Activated naive CD4-positive, alpha-beta T cell treated with anti-CD3 and anti-CD28 coated beads, Interleukin-2, amount 50 U/mL, for 24 hours (primary cell): Measurements from ENCODE around the gene FGR.
A peak's percentile ranks its signal among the peaks of the same experiment; 100 is the strongest.

ENCODE experiments used
- H3K27ac Mint-ChIP-seq: one replicate; pipeline ENCODE4 v1.8.0; 2021; ENCODE audit warnings: mild to moderate bottlenecking, mixed read lengths
- H3K27me3 Mint-ChIP-seq: one replicate; pipeline ENCODE4 v1.8.0; 2021; ENCODE audit warnings: mixed read lengths
- H3K36me3 Mint-ChIP-seq: one replicate; pipeline ENCODE4 v1.8.0; 2021; ENCODE audit warnings: mixed read lengths
- H3K4me1 Mint-ChIP-seq: one replicate; pipeline ENCODE4 v1.8.0; 2021; ENCODE audit warnings: mixed read lengths
- H3K4me3 Mint-ChIP-seq: one replicate; pipeline ENCODE4 v1.8.0; 2021; ENCODE audit warnings: mild to moderate bottlenecking, mixed read lengths
- H3K9me3 Mint-ChIP-seq: one replicate; pipeline ENCODE4 v1.8.0; 2021; ENCODE audit warnings: mixed read lengths

FGR gene

DNA sequence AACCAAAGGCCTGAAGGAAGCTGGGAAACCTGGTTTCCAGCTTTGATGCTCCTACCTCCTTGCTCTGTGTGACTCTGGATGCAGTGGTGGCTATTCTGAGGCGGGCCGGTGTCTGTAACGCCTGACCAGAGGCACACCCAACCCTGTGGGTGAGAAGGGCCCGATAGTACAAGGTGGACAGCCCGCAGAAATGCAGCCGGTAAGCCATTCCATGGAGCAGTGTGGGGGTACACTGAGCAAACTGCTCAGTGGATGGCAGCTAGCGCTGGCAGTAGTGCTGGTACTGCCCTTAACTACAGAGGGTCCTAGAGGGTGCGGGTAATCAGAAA, 67.0 kb downstream of the FGR start:
- Mint-ChIP-seq H3K36me3 (no peaks in the 10 kb centered on the region), H3K9me3 (no peaks in the 10 kb centered on the region), H3K27me3 (no peaks in the 10 kb centered on the region), H3K4me3 (peak overlapping the region; percentile 82), H3K4me1 (peaks cover 41% of the 10 kb centered on the region), H3K27ac (peak overlapping the region; percentile 55)

DNA sequence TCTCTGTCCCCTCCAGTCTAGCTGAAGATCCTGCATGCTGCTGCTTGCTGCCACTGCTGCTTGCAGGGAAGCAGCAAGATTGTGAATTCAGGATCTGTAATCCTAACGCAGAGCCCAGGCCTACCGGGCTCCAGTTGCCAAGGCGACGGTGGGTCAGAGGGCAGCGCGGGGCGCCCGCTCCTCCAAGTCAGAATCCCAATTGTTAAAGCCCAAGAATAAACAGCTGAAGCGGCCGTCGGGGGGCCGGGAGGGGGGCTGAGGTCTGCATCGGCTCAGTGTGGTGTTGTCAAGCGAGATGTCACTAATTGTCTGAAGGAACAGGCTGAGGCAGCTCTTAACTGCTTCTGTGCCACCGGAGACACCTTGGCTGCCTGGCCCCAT, 67.8 kb downstream of the FGR start:
- Mint-ChIP-seq H3K4me1 (peaks cover 39% of the 10 kb centered on the region), H3K9me3 (no peaks in the 10 kb centered on the region), H3K27me3 (no peaks in the 10 kb centered on the region), H3K36me3 (no peaks in the 10 kb centered on the region), H3K4me3 (no peak overlapping the region), H3K27ac (no peak overlapping the region)

DNA sequence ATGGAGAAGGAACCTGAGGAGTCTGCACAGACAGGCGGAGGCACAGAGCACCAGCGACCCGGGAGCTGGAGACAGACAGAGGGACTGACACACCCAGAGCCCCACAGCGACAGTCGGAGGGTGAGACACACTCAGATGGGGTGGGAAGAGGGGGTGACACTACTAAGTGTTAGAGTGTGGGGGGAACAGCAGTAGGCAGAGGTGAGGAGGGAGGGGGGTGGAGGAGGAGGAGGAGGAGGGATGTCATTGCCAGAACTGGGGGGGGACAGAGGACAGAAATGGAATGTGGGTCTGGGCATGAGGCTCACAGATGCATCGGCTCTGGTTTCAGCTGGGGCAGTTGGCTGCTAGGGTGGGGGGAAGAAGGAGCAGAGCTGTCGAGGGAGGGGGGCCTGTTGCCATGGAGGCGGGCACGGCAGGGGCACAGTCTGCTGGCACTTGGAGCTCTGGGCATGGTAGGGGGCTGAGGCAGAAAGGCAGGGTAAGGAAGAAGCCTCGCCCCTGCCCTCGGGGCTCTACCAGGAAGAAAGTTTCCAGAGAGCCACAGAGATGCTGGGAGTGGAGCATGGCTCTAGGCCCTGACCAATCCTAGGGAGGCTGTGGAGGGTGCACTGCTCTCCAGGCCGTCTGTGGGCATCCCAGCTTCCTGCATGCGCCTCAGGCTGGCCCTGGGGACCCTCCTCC, 68.4 kb downstream of the FGR start:
- H3K4me1 Mint-ChIP-seq, result peaks cover 38% of the 10 kb centered on the region
- no peaks in the 10 kb centered on the region for H3K36me3 Mint-ChIP-seq
- H3K27ac Mint-ChIP-seq, result no peak overlapping the region
- no peaks in the 10 kb centered on the region for H3K27me3 Mint-ChIP-seq
- no peaks in the 10 kb centered on the region for H3K9me3 Mint-ChIP-seq
- H3K4me3 Mint-ChIP-seq, result no peak overlapping the region

DNA sequence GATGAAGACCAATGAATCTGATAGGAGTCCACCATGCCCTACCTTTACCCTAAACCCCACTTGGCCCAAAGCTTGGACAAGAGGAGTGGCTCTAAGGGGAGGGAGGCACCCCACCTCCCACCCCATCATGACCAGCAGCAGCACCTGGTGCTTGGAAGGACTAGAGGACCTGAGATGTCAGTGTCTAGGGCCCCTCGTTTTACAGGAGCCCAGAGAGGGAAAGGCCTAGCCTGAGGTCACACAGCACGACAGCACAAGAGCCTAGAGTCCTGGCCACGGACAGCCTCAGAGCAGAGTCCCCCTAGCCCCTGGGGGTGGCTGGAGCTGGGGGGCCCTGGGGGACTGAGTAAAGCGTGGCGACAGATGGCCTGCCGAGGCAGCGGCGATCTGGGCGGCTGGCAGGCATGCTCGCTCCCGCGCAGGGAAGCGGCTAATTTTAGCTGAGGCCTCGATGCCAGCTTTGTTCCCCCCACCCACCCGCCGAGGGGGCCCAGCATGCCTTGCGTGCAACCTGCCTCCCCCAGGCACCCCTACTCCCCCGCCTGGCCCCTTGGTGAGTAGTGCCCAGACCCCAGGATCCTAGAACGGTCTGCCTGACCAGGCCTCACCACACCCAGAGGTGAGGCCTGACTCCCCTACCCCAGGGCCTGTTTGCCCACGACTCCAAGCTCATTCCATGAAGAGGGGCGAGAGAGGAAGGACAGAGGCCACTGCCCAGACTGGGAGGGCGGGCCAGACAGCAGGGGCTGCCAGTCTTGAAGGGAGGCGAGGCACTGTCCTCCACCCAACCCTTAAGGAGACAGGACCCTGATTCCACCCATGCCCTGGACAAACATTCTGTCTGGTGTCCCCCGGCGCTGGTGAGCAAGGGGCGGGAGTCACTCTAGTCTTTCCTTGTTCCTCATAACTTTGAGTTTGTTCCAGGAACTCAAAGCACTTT, 70.0 kb downstream of the FGR start:
- H3K27me3 Mint-ChIP-seq, result no peaks in the 10 kb centered on the region
- H3K36me3 Mint-ChIP-seq, result no peaks in the 10 kb centered on the region
- peaks cover 44% of the 10 kb centered on the region for H3K4me1 Mint-ChIP-seq
- no peak overlapping the region for H3K4me3 Mint-ChIP-seq
- H3K27ac Mint-ChIP-seq, result no peak overlapping the region
- no peaks in the 10 kb centered on the region for H3K9me3 Mint-ChIP-seq

DNA sequence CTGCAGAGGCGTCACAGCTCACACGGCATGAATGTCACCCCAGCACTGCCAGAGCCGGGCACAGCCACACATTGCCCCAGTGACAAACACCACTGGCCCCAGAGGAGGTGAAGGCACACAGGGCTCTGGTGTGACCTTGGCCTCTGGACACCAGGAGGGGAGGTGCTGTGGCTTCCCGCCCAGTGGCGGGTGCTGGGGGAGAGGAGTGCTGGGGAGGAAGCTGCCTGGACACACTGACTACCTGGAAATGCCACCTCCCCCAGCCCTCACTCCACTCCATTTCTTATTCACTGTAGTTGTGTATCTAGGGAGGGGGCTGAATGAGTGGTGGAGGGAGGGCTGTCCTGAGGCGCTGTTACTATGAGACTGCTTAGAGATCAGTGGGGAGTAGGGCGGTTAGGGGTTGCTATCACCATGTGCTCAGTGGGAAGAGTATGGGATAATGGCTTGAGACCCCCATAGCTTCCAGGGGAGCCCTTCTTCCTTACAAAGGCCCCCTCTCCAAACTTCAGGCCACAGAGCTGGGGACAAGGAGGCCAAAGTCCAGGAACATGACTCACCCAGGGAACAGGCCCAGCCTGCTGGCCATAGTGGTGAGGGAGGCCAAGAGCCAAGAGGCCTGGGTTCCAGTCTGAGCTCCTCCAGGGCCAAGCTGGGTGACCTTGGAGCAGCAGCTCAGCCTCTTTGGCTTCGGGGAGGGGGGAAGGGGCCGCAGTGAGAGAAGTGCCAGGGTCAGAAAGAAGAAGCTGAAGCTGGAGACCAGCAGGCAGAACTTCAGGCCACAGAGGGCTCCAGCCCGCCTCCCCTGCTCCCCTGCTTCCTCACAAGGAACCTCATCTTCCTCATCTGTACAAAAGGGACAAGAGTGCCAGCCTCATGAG, 71.2 kb downstream of the FGR start:
- no peak overlapping the region for H3K4me3 Mint-ChIP-seq
- peaks cover 41% of the 10 kb centered on the region for H3K4me1 Mint-ChIP-seq
- no peaks in the 10 kb centered on the region for H3K27me3 Mint-ChIP-seq
- H3K27ac Mint-ChIP-seq, result no peak overlapping the region
- no peaks in the 10 kb centered on the region for H3K36me3 Mint-ChIP-seq
- H3K9me3 Mint-ChIP-seq, result no peaks in the 10 kb centered on the region

DNA sequence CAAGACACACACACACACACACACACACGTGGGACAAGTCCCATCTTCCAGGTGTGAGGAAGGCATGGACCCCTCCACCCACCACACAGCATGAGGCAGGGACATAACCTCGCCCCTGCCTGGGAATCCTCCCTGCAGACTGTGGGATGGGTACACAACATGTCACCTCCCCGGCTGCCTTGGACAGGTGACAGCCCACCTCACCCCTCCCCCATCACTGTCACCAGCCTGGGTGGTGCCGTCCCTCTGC, 71.7 kb downstream of the FGR start:
- Mint-ChIP-seq H3K9me3 (no peaks in the 10 kb centered on the region), H3K27me3 (no peaks in the 10 kb centered on the region), H3K36me3 (no peaks in the 10 kb centered on the region), H3K4me3 (no peak overlapping the region), H3K4me1 (peaks cover 39% of the 10 kb centered on the region), H3K27ac (no peak overlapping the region)

DNA sequence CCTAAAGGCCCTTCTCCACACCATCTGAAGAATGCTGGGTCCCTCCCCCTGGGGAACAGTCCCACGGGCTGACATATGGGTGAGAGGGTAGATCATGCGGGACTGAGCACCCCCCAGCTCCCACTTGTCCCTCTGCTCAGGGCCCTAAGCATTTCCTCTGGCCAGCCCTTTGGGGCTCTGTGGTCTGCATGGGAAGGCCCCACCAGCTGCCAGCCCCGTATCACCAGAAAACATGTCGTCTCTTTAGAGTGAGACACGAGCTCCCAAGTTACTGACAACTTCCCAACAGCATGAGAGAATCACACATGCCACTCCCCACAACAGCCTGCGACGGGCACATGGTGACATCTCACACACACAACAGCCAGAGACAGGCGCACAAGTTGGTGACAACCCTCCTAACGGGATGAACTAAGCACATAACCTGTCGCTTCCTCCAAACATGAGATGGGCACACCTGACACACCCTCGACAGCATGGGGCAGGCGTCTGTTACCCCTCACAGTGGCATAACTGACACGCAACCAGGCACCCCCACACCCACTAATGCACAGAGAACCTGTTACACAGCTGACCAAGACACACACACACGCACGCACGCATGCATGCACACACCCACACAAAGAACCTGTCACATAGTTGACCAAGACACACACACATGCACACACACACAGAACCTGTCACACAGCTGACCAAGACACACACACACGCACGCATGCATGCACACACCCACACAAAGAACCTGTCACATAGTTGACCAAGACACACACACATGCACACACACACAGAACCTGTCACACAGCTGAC, 72.2 kb downstream of the FGR start:
- Mint-ChIP-seq H3K27me3 (no peaks in the 10 kb centered on the region), H3K9me3 (no peaks in the 10 kb centered on the region), H3K36me3 (no peaks in the 10 kb centered on the region), H3K4me3 (no peak overlapping the region), H3K4me1 (peaks cover 34% of the 10 kb centered on the region), H3K27ac (no peak overlapping the region)
